D341Med (cell line): ENCODE results near the gene ADGRB2.
A peak's percentile ranks its signal among the peaks of the same experiment; 100 is the strongest.

Source experiments
- DNase-seq: peaks from one replicate; pipeline ENCODE4 v3.0.0; 2012; ENCODE audit warnings: low spot score

The ADGRB2 gene

DNA sequence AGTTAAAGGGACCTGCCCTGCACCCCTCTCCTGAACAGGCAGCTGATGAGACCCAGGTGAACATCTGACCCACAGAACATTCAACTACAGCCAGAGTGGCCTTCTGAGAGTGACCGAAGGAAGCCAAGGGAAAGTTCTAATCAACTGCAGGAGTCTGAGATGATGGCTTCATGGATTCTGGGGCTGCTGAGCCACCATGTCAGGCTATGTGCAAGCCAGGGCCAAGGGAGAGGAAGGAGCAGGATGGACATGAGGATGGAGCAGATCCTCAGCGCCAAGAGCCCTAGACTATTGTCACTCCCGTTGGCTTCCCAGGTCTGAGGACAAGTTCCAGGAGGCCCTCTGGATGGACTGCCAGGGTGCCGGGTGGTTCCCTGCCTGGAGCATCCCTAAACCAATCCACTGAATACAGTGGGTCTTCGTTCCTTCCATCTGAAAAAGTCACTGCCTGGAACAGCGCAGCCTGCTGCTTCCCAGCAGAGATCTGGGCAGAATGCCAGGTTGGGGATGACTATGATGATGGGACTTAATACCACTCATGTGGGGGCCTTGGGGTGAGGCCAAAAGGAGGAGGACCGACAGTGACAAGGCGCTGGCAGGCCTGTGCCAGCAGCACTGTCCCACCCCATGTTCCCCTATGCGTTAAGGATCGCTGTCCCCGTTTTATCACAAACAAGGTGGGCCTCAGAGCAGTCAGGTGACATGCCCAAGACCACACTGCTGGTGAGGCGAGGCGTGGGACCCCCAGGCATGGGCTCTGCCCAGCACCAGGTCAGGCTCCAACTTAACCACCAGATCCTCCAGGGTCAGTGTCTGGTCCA is 31.9 kb upstream of the ADGRB2 start:
- DNase-seq: peak; percentile 63

GRCh38 chr1:31795096-31795675 is 31.0 kb upstream of the ADGRB2 start:
- DNase-seq: no peak

DNA sequence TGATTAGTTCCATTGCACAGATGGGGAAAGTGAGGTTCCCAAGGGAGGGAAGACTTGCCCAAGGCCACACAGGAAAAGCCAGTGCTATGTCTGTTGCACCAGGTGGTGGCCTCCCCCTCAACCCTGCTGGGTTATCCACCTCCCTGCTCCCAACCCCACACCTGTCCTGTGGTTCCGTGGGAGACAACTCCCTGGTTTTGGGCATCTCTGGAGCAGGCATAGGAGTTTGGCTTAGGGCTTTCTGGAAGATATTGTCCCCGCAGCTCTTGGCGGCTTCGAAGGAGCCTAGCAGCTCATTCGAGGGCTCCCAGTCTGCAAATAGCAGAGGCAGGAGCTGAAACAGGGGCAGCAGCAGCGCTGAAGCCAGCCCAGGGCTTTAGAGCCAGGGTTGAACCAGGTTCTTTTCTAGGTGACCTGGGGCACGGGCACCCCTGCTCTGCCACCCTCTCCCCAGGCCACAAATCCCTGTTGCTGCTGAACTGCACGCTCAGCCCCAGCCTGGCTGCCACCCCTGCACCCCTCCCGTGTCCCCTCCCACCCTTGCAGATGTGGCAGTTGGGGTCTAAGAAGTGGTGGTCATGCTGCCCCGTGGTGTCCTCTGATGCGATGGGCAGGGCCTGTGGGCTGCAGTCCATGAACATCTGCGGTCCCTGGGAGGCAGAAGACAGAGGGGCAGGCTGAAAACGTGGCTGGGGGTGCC is 29.6 kb upstream of the ADGRB2 start:
- peak; percentile 21 for DNase-seq

DNA sequence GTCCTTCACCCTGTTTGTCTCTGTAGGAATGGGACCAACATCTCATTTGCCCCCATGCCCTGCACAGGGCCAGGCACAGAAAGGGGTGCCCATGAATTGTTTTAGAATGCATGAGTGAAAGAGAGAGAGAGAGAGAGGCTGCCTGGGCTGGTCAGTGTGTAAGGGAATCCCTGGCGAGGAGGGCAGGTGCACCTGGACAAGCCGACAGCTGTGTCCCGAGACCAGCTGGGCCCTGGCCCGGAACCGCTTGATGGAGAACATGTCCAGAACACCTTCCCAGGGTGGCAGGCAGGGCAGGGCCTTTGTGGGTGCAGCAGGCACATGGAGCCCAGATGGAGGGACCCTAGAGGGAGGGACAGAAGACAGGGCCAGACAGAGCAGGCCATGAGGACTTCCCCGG is 28.9 kb upstream of the ADGRB2 start:
- DNase-seq: peak; percentile 2

GRCh38 chr1:31792541-31792940 is 28.4 kb upstream of the ADGRB2 start:
- DNase-seq: peak; percentile 5

DNA sequence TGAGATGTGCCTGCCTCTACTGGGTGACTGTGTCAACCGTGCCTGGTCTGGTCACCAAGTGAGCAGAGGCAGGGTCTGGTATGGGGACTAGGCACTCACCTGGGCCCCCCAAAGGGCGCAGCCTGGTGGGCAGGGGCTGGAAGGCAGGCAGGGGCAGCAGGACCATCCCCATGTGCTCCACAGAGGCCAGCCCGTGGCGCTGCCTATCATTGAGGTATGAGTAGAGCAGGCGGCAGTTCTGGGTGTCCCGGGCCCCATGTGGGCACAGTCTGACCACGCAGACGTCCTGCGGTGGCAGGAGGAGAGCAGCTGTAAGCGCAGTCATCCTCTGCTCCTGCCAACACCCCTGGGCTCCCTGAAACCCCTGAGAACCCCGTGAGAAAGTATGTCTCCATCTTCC is 28.0 kb upstream of the ADGRB2 start:
- DNase-seq: peak; percentile 9

DNA sequence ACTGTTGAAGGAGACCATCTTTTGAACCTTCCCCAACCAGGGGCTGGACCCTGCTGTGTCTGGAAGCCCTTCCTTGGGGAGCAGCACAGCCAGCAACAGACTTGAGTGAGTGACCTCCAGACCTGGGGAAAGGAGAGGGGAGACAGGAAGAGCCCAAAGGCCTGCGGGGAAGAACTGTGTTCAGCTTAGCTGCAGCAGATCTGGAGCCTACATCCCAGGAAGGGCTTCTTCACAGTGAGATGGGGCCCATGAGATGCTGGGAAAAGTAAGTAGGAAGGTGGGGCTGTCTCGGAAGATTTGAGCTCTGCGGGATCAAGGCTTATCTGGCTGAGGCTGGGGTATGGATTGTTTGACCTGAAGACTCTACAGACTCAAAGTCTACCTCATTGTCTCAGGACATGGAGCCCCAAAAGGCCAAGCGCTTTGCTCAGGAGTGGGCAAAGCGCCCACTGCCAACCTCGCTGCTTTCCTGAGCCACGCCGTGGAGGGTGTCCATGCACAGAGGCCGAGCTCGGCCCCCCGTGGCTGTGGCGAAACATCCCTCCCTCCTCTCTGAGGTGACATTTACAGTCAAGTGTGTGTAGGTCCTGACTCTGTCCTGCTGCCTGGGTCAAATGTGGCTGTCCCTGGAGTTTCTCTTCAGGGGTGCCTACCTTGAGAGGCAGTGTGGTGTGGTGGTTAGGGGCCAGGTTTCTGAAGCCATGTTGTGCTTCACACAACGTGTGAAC is 27.2 kb upstream of the ADGRB2 start:
- DNase-seq: peak; percentile 3

DNA sequence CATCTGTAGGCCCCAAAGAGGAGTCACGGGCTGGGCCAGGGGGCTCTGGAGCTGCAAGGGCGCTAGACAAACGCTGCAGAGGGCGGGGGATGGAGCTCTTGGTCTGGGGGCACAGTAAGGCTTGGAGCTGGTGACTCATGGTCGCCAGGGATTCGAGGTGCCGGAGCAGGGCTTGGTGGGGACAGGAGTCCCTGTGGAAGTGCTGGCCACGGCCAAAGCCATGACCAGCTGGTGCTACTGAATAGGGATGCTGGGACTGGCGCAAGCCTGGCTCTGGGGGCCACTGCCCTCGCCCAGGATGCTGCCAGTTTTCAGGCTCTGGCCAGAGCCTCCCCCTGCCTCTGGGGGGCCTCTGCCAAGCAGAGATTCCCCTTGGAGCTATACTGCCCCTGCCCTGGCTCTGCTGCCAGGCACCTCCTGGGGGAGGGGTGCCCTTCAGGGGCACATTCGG is 26.5 kb upstream of the ADGRB2 start:
- no peak for DNase-seq

GRCh38 chr1:31790140-31790539 is 26.0 kb upstream of the ADGRB2 start:
- no peak for DNase-seq

- DNase-seq: peak; percentile 93
Observed at GRCh38 chr1:31789259-31790065, 25.3 kb upstream of the ADGRB2 start.

- DNase-seq: no peak
Observed at GRCh38 chr1:31788825-31789256, 24.7 kb upstream of the ADGRB2 start.

DNA sequence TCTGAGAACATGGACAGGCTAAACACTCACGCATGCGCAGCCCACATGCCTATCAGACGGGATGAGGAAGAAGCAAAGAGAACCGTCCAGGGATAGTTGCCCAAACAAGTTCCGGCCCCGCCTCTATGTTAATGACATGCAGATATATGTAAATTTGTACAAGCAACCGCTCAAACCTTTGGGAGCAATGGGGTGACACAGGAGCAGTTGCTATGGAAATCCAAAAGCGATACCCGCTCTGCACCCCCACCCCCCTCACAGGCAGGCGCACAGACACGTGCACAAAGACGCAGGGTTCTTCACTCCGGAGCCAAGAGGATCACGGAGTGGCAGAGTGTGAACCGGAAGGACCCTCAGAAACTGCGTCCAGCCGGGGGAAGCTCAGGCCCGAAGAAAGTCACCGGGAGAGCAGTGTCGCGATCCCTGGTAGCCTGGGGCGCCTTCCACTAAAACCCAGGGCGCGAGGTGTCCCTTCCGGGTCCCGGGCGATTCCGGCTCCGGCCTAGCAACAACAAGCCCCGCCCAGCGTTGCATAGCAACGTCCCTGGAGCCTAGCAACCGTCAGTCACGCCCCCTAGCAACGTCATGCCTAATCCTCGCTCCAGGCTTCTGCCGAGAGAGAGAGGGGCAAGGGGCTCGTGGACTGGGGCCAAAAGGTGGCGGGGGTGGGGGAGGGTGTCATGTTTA is 24.1 kb upstream of the ADGRB2 start:
- DNase-seq: peak; percentile 93

- peak; percentile 2 for DNase-seq
Observed at GRCh38 chr1:31787786-31788137, 23.6 kb upstream of the ADGRB2 start.

- peak; percentile 5 for DNase-seq
Observed at GRCh38 chr1:31787261-31787660, 23.1 kb upstream of the ADGRB2 start.

DNA sequence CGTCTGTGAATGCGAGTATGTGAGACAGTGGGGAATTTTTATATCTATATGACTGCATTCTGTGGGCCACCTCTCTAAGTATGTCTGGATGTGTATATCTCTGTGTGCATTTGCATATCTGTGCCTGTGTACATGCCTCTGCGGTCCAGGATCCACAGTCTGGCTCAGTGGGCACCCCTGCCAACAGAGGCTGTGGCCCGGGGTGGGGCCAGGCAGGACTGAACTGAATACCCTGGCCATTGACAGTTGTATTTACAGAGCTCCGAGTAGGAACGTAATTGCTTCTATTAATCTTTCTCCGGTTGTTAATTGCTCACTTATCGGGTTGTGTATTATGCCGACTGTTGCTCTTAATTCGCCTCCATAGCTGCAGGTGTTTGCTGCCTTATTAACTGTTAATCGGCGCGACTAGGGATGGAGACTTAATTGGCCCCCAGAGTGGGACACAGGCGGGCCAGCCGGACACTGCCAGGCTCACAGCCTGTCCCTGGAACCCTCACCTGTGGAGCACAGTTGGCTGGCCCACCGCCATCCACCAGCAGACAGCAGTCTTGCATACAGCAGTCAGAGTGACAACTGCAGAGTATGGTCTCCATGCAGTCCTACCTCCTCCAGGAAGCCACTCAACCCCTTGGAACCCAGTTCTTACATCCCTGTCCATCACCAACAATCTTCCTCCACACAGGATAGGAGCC is 22.4 kb upstream of the ADGRB2 start:
- DNase-seq: peak; percentile 3

- peak; percentile 5 for DNase-seq
Observed at GRCh38 chr1:31785947-31786290, 21.8 kb upstream of the ADGRB2 start.

- DNase-seq: peak; percentile 77
Observed at GRCh38 chr1:31785020-31785946, 21.1 kb upstream of the ADGRB2 start.

GRCh38 chr1:31784356-31785019 is 20.3 kb upstream of the ADGRB2 start:
- DNase-seq: no peak

DNA sequence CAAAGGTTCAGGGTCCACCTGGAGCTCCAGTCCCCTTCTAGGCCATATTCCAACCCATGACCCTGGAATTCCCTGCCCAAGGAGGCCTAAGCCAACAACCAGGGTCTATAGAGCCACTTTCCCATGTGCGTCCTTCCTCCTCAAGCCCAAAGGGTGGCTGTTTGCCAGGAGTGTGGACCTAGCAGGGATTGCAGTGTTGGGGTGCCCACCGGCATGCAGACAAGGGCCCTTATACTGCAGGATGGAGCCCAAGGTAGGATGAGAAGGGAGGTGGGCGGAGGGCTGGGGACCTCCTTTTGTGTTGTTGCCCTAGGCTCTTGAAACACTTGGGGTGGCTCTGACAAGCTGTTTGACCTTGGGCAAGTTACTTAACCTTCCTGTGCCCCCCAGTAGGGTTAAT is 19.7 kb upstream of the ADGRB2 start:
- DNase-seq: no peak
